Pulmonary artery endothelial cell (primary cell): ENCODE results near the gene PEX14. TPM values are rescaled to one million over a fixed set of nuclear protein-coding genes. Genes with fewer than 3 reads are reported as not detected.

Experiments
- DNase-seq: peaks from one replicate; pipeline ENCODE4 v3.0.0-alpha.2; 2011; ENCODE audit warnings: low read depth, low spot score
- total RNA-seq: library from RNA; depleted of rRNA; stranded (reverse); fragments of >200 nt; gene quantifications from 2 replicates; pipeline ENCODE4 v1.2.3, GENCODE V29; 2014

PEX14 gene
- total RNA-seq, 1 donor from 2014 or later: 13.3 TPM

- no peak for DNase-seq
These were observed 141.4 kb downstream of the PEX14 start for GRCh38 chr1:10615932-10616671.

DNA sequence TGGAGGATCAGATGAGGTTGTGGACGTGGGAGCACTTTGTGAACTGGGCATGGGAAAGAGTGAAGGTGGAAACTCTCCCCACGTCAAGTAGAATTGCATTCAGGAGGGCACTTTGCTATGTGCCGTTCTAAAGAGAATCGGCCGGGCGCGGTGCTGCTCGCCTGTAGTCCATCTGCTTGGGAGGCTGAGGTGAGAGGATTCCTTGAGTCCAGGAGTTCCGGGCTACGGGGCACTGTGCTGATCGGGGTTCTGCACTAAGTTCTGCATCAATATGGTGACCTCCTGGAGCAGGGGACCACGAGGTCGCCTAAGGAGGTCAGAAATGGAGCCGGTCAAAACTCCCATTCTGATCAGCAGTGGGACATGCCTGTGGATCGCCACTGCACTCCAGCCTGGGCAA lies 141.9 kb downstream of the PEX14 start:
- no peak for DNase-seq

GRCh38 chr1:10617318-10617717 lies 142.6 kb downstream of the PEX14 start:
- no peak for DNase-seq

- no peak for DNase-seq
These were observed 143.5 kb downstream of the PEX14 start for GRCh38 chr1:10617931-10618885.

DNA sequence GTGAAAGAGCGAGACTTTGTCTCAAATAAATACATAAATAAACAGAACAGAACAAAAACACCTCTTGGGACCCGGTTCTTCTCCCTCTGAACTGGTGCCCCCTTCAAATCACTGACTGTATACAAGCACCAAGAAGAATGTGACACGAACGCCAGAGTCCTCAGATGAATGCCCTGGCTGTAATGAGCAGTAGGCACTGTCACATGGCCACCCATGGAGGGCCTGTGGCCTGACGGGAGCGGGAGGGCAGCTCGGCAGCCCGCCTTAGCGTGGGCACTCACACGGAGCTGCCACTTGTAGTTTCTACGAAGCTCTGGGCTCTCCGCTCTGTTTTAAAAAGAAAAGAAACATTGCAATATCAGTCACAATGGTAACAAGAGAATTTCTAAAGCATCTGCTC lies 146.0 kb downstream of the PEX14 start:
- no peak for DNase-seq

DNA sequence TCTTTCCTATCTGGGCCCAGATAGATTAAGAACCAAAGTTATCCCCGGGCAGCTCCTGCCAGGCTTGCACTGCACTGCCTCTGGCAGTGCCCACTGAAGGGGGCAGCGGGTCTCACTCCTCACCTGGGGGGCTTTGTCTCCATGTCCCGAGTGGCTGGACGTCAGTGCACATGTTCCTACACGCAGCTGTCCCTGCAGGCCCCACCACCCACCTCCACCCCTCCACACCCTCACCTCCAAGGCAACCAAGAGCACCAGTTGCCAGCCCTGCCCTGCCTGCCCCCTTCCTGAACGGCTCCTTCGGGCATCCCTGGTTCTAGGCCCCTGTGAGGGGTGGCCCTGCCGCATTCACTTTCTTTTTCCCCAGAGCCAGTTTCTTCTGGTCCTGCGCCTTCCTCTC lies 147.2 kb downstream of the PEX14 start:
- no peak for DNase-seq

- DNase-seq: no peak
These were observed 148.3 kb downstream of the PEX14 start for GRCh38 chr1:10622910-10623685.

DNA sequence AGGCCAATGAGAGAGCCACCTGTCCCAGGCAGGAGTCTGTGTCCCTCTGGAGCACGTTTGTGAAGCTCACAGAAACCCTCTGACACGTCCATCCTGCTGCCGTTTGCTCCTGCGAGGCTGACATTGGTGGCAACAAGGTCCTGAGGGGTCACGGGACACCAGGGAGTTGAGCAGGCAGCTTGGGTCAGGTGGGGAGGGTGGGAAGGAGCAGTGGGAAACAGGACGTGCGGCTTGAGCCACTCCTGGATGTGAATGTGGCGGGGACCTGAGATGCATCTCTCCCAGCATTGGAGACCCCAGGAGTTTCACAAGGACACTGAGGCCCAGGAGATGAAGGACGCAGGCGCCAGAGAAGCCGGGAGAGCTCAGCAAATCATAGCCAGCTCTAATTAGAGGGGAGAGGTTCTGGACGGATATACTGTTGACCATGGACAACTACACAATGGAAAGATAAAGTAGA lies 149.0 kb downstream of the PEX14 start:
- no peak for DNase-seq

DNA sequence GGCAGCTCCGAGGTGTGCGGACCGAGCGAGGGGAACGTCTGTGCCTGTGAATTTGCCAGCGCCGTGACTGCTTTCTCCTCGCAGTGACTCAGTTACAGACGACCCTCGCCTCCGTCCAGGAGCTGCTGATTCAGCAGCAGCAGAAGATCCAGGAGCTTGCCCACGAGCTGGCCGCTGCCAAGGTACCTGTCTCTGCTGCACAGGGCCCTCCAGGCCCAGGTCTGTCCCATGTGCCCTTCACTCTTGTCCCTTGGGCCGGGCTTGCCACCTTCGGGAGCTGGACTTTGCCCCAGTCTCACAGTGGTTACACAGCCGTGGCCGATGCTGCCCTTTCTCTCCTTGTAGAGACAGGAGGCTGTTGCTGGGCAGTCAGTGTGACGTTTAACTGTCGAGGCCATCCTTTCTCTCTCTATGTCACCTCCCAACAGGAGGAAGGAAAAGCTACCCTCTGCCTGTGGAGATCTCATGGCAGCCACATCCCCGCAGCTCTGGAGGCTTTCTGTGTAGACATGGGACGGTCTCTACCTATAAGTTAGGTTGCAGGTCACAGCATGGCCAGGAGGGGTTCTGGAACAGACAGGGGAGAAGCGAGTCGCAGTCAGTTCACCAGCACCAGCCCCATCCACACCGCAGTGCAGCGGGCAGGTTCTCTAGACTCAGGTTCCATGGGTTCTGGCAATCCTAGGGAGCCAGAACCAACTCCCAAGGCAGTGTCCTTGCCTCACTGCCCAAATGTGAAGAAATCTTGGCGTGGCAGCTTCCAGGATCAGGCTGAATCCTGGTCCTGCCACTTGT lies 149.7 kb downstream of the PEX14 start:
- no peak for DNase-seq

- no peak for DNase-seq
These were observed 150.3 kb downstream of the PEX14 start for GRCh38 chr1:10625076-10625475.

DNA sequence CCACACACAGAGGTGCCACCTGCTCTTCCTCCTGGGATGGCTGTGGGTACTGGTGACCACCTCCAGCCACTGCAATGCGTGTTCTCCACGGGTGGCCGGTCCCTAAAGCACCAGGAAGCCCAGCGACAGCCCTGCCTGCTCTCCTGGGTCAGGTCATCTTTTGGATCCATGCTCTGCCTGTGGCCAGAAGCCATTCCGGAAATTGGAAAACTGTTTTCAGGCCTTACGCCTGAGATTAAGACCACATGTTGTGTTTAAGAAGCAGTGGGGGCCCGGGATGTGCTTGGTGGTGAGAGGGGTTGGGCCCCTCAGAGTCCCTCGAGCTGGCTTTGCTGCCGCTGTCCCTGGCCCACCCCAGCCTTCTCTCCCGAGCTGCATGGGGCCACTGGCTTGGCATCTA lies 150.8 kb downstream of the PEX14 start:
- no peak for DNase-seq

DNA sequence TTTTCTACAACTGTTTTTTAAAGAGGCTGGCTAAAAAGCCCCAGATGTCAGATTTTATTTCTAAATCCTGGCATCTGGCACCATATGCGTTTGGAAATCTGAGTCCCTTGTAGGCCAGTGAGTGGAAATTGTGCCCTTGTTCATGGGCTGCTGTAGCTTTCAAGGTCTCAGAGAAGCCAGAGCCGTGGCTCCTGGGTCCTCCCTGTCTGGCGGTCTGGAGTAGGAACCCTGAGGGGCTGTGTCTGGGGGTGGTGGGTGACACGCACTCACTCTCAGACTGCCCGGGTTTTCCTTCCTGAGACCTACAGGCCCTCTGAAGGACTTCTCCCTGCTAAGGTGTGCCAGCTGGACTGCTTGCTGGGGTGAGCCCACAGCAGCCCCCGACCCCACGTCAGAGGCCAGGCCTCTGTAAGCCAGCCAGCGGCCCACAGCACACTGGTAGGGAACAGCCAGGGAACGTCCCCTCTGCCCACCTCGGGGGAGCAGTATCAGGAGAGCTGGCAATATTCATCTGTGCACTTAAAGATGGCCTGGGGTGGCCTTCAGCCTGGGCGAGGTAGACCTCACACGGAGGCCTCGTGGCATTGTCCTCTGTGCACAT lies 151.5 kb downstream of the PEX14 start:
- DNase-seq: no peak

DNA sequence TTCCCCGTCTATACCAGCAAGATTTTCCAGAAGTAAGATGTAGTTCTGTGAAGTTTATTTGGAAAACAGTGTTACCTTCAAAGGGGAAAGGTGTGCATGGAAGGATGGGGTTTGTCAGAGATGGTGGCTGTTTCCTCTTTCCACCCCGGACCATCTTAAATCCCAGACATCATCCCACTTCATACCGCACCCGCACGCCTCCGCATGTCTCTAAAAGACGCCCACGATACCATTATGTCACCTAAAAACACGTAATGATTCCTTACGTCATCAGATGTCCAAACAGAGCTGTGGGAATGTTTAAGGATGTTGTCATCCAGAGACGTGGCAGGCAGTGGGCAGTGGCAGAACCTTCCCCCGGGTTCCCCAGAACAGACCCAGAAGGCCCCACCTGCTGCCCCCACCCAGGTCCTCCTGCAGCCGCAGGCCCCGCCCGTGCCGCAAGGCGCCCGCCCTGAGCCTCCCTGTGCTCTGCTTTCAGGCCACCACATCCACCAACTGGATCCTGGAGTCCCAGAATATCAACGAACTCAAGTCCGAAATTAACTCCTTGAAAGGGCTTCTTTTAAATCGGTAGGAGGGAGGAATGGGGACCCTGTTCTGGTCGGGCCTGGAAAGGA lies 152.2 kb downstream of the PEX14 start:
- DNase-seq: no peak

GRCh38 chr1:10628685-10629084 lies 153.9 kb downstream of the PEX14 start:
- DNase-seq: no peak

- no peak for DNase-seq
These were observed 154.5 kb downstream of the PEX14 start for GRCh38 chr1:10629091-10629815.

GRCh38 chr1:10629816-10630571 lies 155.2 kb downstream of the PEX14 start:
- DNase-seq: no peak

GRCh38 chr1:10630661-10631120 lies 155.9 kb downstream of the PEX14 start:
- DNase-seq: no peak

DNA sequence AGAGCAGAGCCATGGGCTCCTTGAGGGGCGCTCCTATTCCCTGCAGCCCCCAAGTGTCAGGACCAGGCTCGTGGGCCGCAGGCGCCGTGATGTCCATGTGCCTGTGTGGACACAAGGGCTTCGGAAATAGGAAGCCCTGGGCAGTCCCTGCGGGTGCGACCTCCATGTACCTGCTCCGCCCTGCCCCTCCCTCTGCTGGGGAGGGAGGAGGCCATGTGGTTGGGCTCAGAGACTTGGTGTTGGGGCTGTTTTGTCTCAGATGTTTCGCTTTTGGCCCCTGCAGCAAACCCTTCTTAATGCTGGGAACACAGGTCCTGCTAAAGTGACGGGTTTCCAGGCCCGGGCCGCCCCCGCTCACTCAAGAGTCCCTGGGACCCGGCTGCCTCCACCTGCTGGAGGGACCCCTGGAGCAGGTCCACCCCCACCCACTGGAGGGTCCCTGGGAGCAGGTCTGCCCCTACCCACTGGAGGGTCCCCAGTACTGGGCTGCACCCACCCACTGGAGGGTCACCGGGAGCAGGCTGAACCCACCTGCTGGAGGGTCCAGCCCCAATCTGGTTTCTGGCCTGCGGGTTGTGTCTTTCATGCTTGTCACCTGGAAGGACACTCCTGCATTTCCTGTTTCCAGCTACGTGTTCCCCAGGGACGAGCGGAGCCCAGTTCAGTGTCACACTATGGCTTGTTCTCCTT lies 156.5 kb downstream of the PEX14 start:
- DNase-seq: no peak
